ENCODE results near the gene HOXA13.

HOXA13 gene

DNA sequence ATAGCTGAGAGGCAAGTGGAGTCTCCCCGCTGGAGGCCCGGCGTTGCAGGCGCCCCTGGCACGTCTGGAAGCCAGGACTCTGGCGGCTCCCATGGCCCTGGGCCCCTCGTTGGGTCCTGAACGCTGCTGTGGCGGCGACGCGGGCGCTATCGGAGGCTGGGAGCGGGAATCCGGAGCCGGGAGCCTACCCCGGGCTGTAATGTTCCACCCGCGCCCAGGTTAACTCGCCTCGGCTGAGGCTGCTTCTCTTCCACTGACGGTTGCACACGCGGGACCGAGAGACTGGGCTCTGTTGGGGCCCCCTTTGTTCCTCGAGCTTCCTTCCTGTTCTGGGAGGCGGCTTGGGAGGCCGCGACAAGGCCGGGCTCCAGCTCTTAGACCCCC is 55.1 kb downstream of the HOXA13 start:
- H3K9me3 Mint-ChIP-seq, result no peaks in the 10 kb centered on the region
- peaks cover 49 to 71% of the 10 kb centered on the region in 2 donors for H3K27me3 Mint-ChIP-seq
- DNase-seq (no peak), ATAC-seq (replicated peaks) (no peak)
- H3K27ac Mint-ChIP-seq, result no peak overlapping the region
- no peaks in the 10 kb centered on the region for H3K36me3 Mint-ChIP-seq (ENCODE audit: insufficient read depth)
- H3K4me1 Mint-ChIP-seq (ENCODE audit: low read depth in 2 of 2), result peaks cover 2 to 3% of the 10 kb centered on the region in 2 donors
- no peak overlapping the region for H3K4me3 Mint-ChIP-seq
